Measurements from ENCODE around the gene TBC1D7.

DNA sequence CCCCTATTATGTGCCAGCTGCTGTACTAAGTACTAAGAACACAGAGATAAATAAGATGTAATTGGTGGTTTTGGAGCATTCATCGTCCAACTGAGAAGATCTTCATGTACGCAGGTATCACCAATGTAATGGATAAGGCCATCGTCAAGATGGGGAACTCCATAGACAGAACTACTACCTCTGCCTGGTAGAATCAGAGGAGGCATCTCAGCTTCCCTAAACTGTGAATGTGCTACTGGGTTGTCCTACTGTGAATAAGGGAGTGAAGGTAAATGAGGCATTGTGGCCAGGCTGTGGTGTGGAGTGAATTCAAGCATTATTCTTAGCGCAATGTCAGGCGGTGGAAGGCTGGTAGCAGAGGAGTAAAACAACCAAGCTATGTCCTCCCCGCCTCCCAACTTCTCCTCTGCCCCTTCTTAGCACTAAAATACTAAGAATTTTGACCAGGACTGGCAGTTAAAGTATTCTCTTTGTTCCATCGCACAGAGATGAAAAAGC, 68.2 kb downstream of the TBC1D7 start:
- TF ChIP-seq, protein P1, sequence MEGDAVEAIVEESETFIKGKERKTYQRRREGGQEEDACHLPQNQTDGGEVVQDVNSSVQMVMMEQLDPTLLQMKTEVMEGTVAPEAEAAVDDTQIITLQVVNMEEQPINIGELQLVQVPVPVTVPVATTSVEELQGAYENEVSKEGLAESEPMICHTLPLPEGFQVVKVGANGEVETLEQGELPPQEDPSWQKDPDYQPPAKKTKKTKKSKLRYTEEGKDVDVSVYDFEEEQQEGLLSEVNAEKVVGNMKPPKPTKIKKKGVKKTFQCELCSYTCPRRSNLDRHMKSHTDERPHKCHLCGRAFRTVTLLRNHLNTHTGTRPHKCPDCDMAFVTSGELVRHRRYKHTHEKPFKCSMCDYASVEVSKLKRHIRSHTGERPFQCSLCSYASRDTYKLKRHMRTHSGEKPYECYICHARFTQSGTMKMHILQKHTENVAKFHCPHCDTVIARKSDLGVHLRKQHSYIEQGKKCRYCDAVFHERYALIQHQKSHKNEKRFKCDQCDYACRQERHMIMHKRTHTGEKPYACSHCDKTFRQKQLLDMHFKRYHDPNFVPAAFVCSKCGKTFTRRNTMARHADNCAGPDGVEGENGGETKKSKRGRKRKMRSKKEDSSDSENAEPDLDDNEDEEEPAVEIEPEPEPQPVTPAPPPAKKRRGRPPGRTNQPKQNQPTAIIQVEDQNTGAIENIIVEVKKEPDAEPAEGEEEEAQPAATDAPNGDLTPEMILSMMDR (conservative IDR thresholded peaks at IDR 0.05 in 1 of 2, IDR thresholded peaks at IDR 0.05 in 1 of 2; ENCODE audit: extremely low read depth in 1 of 2, insufficient read depth in 1 of 2, low read depth in 1 of 2, low read length in 2 of 2) = no peak
- TF ChIP-seq EZH2 (IDR thresholded peaks at IDR 0.05; ENCODE audit: borderline replicate concordance, low read length) = no peak
